Mononuclear cell (primary cell): ENCODE measurements around the gene TBC1D8. TPM values are rescaled to one million over a fixed set of nuclear protein-coding genes. Genes with fewer than 3 reads are reported as not detected.
A peak's percentile ranks its signal among the peaks of the same experiment; 100 is the strongest.

Source experiments
- H3K27me3 ChIP-seq: 2 replicates; pipeline ENCODE4 v1.6.0; 2011; ENCODE audit warnings: low read length, control low read depth; ENCODE audit not compliant: insufficient read depth
- H3K4me1 ChIP-seq: 2 replicates; pipeline ENCODE4 v1.5.1; 2011; ENCODE audit warnings: mild to moderate bottlenecking, low read length, control low read depth; ENCODE audit not compliant: insufficient read depth
- H3K4me3 ChIP-seq: 2 replicates; pipeline ENCODE4 v1.5.1; 2011; ENCODE audit warnings: mild to moderate bottlenecking, low read length, moderate library complexity
- H3K9me3 ChIP-seq: 2 replicates; pipeline ENCODE4 v1.5.1; 2011; ENCODE audit warnings: low read depth, mild to moderate bottlenecking, control low read depth, low read length
- total RNA-seq: library from RNA; depleted of rRNA; stranded (reverse); fragments of >200 nt; gene quantifications from one replicate; pipeline ENCODE4 v1.2.3, GENCODE V29; 2012

The TBC1D8 gene
- total RNA-seq: 11.3 TPM

GRCh38 chr2:101151146-101151858, at the start of gene TBC1D8:
TSS of gene TBC1D8 (minus strand) at chr2:101151382. CDS start at chr2:101151253, 129 bp downstream.
- no peaks in the 10 kb centered on the region for H3K9me3 ChIP-seq
- peaks cover 31% of the 10 kb centered on the region for H3K4me1 ChIP-seq
- no peaks in the 10 kb centered on the region for H3K27me3 ChIP-seq
- H3K4me3 ChIP-seq: peak within 1 kb of the TSS; percentile 50

DNA sequence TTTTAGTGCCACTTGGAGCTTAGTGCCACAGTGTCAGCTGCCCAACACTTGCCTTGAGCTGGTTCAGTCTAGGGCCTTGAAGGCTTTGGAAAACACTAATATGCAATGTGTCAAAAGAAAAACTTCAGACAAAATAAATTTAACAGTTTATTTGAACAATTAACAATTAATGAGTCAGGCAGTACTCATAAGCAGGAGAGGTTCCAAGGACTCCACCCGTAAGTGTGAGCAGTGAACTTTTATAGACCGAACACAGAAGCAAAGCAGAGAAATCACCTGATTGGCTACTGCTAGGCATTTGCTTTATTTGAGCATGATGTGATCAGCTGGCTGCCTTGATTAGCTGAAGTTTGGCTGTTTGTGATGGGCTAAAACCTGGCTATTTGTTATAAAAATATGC, 49.5 kb upstream of the TBC1D8 start:
- Histone ChIP-seq H3K4me1 (peaks cover 25% of the 10 kb centered on the region), H3K27me3 (no peaks in the 10 kb centered on the region), H3K9me3 (no peaks in the 10 kb centered on the region)

GRCh38 chr2:101199251-101199791, 48.1 kb upstream of the TBC1D8 start:
- Histone ChIP-seq H3K4me3 (no peak overlapping the region), H3K27me3 (no peaks in the 10 kb centered on the region), H3K4me1 (peaks cover 18% of the 10 kb centered on the region), H3K9me3 (no peaks in the 10 kb centered on the region)

More for the DNA sequence above, 49.5 kb upstream of the TBC1D8 start:
- no peak overlapping the region for H3K4me3 ChIP-seq

GRCh38 chr2:101197814-101198213, 46.6 kb upstream of the TBC1D8 start:
- Histone ChIP-seq H3K9me3 (no peaks in the 10 kb centered on the region), H3K4me3 (no peak overlapping the region), H3K27me3 (no peaks in the 10 kb centered on the region), H3K4me1 (peaks cover 18% of the 10 kb centered on the region)

GRCh38 chr2:101197215-101197745, 46.1 kb upstream of the TBC1D8 start:
- no peaks in the 10 kb centered on the region for H3K27me3 ChIP-seq
- no peak overlapping the region for H3K4me3 ChIP-seq
- no peaks in the 10 kb centered on the region for H3K9me3 ChIP-seq
- peaks cover 20% of the 10 kb centered on the region for H3K4me1 ChIP-seq

DNA sequence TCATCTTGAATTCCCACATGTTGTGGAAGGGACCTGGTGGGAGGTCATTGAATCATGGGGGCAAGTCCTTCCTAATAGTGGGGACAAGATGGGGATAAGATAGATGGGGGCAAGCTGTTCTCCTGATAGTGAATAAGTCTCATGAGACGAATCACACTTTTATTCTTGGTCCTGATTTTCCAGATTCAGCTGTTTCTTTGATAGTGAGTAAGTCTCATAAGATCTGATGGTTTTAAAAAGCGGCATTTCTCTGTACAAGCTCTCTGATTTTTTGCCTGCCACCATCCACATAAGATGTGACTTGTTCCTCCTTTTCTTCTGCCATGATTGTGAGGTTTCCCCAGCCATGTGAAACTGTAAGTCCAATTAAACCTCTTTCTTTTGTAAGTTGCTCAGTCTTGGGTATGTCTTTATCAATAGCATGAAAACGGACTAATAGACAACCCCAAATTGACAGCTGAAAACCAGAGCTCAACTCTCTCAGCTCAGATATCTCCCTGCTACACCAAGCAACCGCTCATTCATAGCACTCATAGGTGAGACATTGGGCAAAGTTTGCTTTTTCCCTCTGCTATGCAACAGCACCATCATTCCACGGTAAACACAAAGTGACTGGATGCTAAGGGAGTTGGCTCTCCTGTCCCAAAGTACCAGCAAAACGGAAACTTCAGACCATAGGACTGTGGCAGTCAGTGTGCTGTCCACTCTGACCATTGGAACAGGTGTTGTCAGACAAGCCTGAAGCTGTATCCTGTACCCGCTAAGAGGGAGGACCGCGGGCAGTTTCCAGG, 44.9 kb upstream of the TBC1D8 start:
- H3K27me3 ChIP-seq: no peaks in the 10 kb centered on the region
- H3K4me1 ChIP-seq: peaks cover 26% of the 10 kb centered on the region
- no peak overlapping the region for H3K4me3 ChIP-seq
- no peaks in the 10 kb centered on the region for H3K9me3 ChIP-seq

GRCh38 chr2:101193033-101193626, 41.9 kb upstream of the TBC1D8 start:
- peaks cover 18% of the 10 kb centered on the region for H3K4me1 ChIP-seq
- no peak overlapping the region for H3K4me3 ChIP-seq
- no peaks in the 10 kb centered on the region for H3K27me3 ChIP-seq
- H3K9me3 ChIP-seq: peaks cover 1% of the 10 kb centered on the region

GRCh38 chr2:101190747-101191516, 39.8 kb upstream of the TBC1D8 start:
- H3K27me3 ChIP-seq: no peaks in the 10 kb centered on the region
- peaks cover 18% of the 10 kb centered on the region for H3K4me1 ChIP-seq
- H3K4me3 ChIP-seq: no peak overlapping the region
- peaks cover 10% of the 10 kb centered on the region for H3K9me3 ChIP-seq

GRCh38 chr2:101188683-101189405, 37.7 kb upstream of the TBC1D8 start:
- H3K4me1 ChIP-seq: peaks cover 18% of the 10 kb centered on the region
- no peaks in the 10 kb centered on the region for H3K27me3 ChIP-seq
- no peak overlapping the region for H3K4me3 ChIP-seq
- H3K9me3 ChIP-seq: peaks cover 10% of the 10 kb centered on the region

GRCh38 chr2:101187131-101187530, 35.9 kb upstream of the TBC1D8 start:
- Histone ChIP-seq H3K27me3 (no peaks in the 10 kb centered on the region), H3K4me1 (peaks cover 15% of the 10 kb centered on the region), H3K4me3 (no peak overlapping the region), H3K9me3 (peaks cover 10% of the 10 kb centered on the region)

GRCh38 chr2:101185656-101186055, 34.5 kb upstream of the TBC1D8 start:
- Histone ChIP-seq H3K9me3 (peaks cover 10% of the 10 kb centered on the region), H3K4me1 (peaks cover 6% of the 10 kb centered on the region), H3K27me3 (no peaks in the 10 kb centered on the region), H3K4me3 (no peak overlapping the region)

DNA sequence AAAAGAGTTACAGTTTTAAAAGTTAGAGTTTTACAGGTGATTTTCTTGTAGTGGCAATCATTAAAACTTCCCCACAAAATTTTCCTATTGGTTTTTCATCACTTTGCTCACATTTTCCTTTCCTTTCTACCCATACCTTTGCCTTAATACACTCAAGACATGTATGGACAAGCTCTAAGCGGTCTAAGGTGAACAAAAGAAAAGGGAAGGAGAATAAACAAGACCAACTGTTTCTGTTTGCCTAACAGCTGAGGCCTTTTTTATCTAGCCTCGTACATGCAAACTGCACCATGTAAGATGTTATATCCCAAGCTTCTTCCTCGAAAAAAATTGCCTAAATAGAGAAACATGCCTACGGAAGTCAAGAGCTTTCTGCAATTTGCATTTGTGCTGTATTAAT, 33.9 kb upstream of the TBC1D8 start:
- H3K4me1 ChIP-seq: peaks cover 12% of the 10 kb centered on the region
- H3K4me3 ChIP-seq: no peak overlapping the region
- H3K9me3 ChIP-seq: peaks cover 10% of the 10 kb centered on the region
- H3K27me3 ChIP-seq: no peaks in the 10 kb centered on the region

- peaks cover 48% of the 10 kb centered on the region for H3K4me1 ChIP-seq
- no peaks in the 10 kb centered on the region for H3K9me3 ChIP-seq
- no peaks in the 10 kb centered on the region for H3K27me3 ChIP-seq
- no peak overlapping the region for H3K4me3 ChIP-seq
Observed at GRCh38 chr2:101179982-101180381, 28.8 kb upstream of the TBC1D8 start.

DNA sequence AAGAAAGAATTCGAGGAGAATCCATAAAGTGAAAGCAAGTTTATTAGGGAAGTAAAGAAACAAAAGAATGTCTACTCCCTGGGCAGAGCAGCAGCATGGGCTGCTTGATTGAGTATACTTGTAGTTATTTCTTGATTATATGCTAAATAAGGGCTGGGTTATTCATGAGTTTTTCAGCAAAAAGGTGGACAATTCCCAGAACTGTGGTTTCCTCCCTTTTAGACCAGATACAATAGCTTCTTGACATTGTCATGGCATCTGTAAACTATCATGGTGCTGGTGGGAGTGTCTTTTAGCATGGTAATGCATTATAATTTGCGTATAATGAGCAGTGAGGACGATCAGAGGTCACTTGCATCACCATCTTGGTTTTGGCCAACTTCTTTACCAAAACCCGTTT, 25.6 kb upstream of the TBC1D8 start:
- Histone ChIP-seq H3K4me1 (peaks cover 75% of the 10 kb centered on the region), H3K4me3 (no peak overlapping the region), H3K9me3 (no peaks in the 10 kb centered on the region)

More for the DNA sequence above, 25.6 kb upstream of the TBC1D8 start:
- no peaks in the 10 kb centered on the region for H3K27me3 ChIP-seq
